Esophagus muscularis mucosa (tissue), 4 donors: ENCODE measurements around the gene LRRC4C. TPM values are rescaled to one million over a fixed set of nuclear protein-coding genes. Genes with fewer than 3 reads are reported as not detected.

Source experiments
- DNase-seq: peaks from one replicate; pipeline ENCODE4 v3.0.0-alpha.2; 2017; ENCODE audit errors: extremely low spot score
- H3K27ac ChIP-seq, 4 donors: fragments of 200-600 bp; sonication (generic); replicated peaks in 1 of 4; 1 replicate in 3 of 4; 2 replicates in 1 of 4; pipeline ENCODE4 v1.5.1; 2016 to 2019; ENCODE audit warnings: mild to moderate bottlenecking in 1 of 4
- H3K27me3 ChIP-seq, 4 donors: fragments of 200-600 bp; sonication (generic); one replicate each; pipeline versions ENCODE4 v1.5.1 to v1.6.0; 2016 to 2019
- H3K36me3 ChIP-seq, 4 donors: fragments of 200-600 bp; sonication (generic); one replicate each; pipeline ENCODE4 v1.5.1; 2016 to 2019
- H3K4me1 ChIP-seq, 4 donors: fragments of 200-600 bp; sonication (generic); one replicate each; pipeline ENCODE4 v1.5.1; 2016 to 2019
- H3K4me3 ChIP-seq, 4 donors: fragments of 200-600 bp; sonication (generic); 1 replicate in 2 of 4; 2 replicates in 2 of 4; pipeline ENCODE4 v1.5.1; 2016 to 2019; ENCODE audit warnings: mild to moderate bottlenecking in 4 of 4, moderate library complexity in 1 of 4
- H3K9me3 ChIP-seq, 4 donors: fragments of 200-600 bp; sonication (generic); 1 replicate in 3 of 4; 2 replicates in 1 of 4; pipeline ENCODE4 v1.5.1; 2016 to 2019
- CTCF ChIP-seq, 3 experiments: fragments of 200-600 bp in 2 of 3; fragments of 450-650 bp in 1 of 3; sonication (generic) in 2 of 3; IDR thresholded peaks; one replicate each; pipeline ENCODE4 v1.5.1; 2017 to 2019; ENCODE audit warnings: antibody characterized with exemption in 3 of 3, mild to moderate bottlenecking in 2 of 3, moderate library complexity in 1 of 3
- EP300 ChIP-seq: sonication (generic); formaldehyde crosslinking; IDR thresholded peaks from one replicate; pipeline ENCODE4 v1.6.1; 2017; ENCODE audit warnings: antibody characterized with exemption
- POLR2A ChIP-seq: fragments of 450-650 bp; IDR thresholded peaks from one replicate; pipeline ENCODE4 v1.6.1; 2017; ENCODE audit warnings: antibody characterized with exemption, moderate library complexity, mild to moderate bottlenecking, low read depth
- POLR2AphosphoS5 ChIP-seq, 2 donors: sonication (generic); formaldehyde crosslinking; IDR thresholded peaks; one replicate each; pipeline ENCODE4 v1.6.1; 2017; ENCODE audit warnings: antibody characterized with exemption in 2 of 2
- WGBS: methylation state at CpG from one replicate; pipeline ENCODE4 v1.1.5; 2018; 5-methylcytosine and 5-hydroxymethylcytosine counted together
- intact Hi-C: fragments of 100-400 bp; cut with DNase I; formaldehyde crosslinking; loops from one replicate; pipeline ENCODE4 v1.15.1; 2023
- total RNA-seq, 4 donors: library from RNA; depleted of rRNA; stranded (reverse); fragments of >200 nt; gene quantifications; one replicate each; pipeline versions ENCODE4 v1.1.0 to v1.2.1, GENCODE V29; 2016

The LRRC4C gene
- total RNA-seq, 4 donors from 2014 or later: 1.2 to 4.0 (median 2.2) TPM

DNA sequence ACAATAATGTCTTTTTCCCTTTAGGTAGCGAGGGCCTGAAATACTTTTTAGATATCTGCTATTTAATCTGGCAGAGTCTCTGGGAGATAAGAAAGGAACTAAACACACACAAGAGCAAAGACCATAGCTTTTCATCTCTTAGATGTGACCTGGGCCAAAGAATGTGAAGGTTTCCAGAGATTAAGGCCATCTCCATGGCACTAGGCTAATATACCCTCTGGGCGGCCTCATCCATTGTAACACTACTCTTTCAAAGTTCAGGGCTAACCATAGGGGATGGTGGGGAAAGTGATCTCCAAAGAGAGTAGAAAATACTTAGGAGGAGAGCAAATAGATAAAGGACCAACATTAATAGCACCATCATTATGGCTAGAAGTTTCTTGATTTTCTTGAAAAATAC is 326.4 kb downstream of the LRRC4C start:
- H3K9me3 ChIP-seq: no peaks in the 10 kb centered on the region
- intact Hi-C loops: no loop called here
- no peaks in the 10 kb centered on the region for H3K36me3 ChIP-seq
- no peaks in the 10 kb centered on the region for H3K27me3 ChIP-seq
- H3K4me1 ChIP-seq: no peaks in the 10 kb centered on the region
- TF ChIP-seq POLR2AphosphoS5 (IDR thresholded peaks at IDR 0.05) (no peak), CTCF (IDR thresholded peaks at IDR 0.05) (no peak), EP300 (no peak), POLR2A (no peak)
- H3K27ac ChIP-seq: no peak overlapping the region
- WGBS: 91% methylated on average over 2 of the region's 2 CpGs
- no peak for DNase-seq
- no peak overlapping the region for H3K4me3 ChIP-seq

GRCh38 chr11:41121600-41121999 is 337.9 kb downstream of the LRRC4C start:
- Histone ChIP-seq H3K9me3 (no peaks in the 10 kb centered on the region), H3K27me3 (no peaks in the 10 kb centered on the region), H3K27ac (no peak overlapping the region), H3K36me3 (no peaks in the 10 kb centered on the region), H3K4me1 (no peaks in the 10 kb centered on the region), H3K4me3 (no peak overlapping the region)
- no peak for TF ChIP-seq POLR2A
- TF ChIP-seq CTCF (IDR thresholded peaks at IDR 0.05): no peak
- intact Hi-C loops: no loop called here
- no peak for DNase-seq

GRCh38 chr11:41119484-41119883 is 340.0 kb downstream of the LRRC4C start:
- Histone ChIP-seq H3K27me3 (no peaks in the 10 kb centered on the region), H3K9me3 (no peaks in the 10 kb centered on the region), H3K27ac (no peak overlapping the region), H3K4me3 (no peak overlapping the region), H3K36me3 (no peaks in the 10 kb centered on the region), H3K4me1 (no peaks in the 10 kb centered on the region)
- 58% methylated on average over 2 of the region's 2 CpGs for WGBS
- intact Hi-C loops: no loop called here
- no peak for DNase-seq
- TF ChIP-seq POLR2A: no peak
- TF ChIP-seq EP300: no peak
- no peak for TF ChIP-seq POLR2AphosphoS5 (IDR thresholded peaks at IDR 0.05)
- TF ChIP-seq CTCF (IDR thresholded peaks at IDR 0.05): no peak

DNA sequence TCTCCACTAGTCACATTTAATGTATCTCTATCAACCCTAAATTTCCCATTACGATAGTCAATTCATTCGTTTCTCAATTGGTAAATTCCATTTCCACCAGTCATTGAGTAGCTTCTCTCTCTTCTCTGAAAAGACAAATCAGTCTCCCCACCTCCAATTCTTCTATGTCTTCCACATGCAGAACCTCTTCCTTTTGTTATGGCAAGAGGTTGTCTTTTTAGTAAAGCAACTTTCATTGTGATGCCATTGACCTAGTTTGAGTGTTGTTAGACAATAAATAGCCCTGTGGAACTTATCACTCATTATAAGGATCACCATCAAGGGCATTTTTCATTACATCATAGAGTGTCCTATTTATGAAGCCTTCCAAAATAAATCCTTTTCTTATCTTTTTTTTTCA is 340.9 kb downstream of the LRRC4C start:
- no peak for DNase-seq
- TF ChIP-seq POLR2AphosphoS5 (IDR thresholded peaks at IDR 0.05) (no peak), CTCF (IDR thresholded peaks at IDR 0.05) (no peak)
- H3K4me1 ChIP-seq: no peaks in the 10 kb centered on the region
- H3K4me3 ChIP-seq: no peak overlapping the region
- intact Hi-C loops: no loop called here
- no peak overlapping the region for H3K27ac ChIP-seq
- no peaks in the 10 kb centered on the region for H3K36me3 ChIP-seq
- H3K27me3 ChIP-seq: no peaks in the 10 kb centered on the region
- 59% methylated on average over 2 of the region's 2 CpGs for WGBS
- no peaks in the 10 kb centered on the region for H3K9me3 ChIP-seq

DNA sequence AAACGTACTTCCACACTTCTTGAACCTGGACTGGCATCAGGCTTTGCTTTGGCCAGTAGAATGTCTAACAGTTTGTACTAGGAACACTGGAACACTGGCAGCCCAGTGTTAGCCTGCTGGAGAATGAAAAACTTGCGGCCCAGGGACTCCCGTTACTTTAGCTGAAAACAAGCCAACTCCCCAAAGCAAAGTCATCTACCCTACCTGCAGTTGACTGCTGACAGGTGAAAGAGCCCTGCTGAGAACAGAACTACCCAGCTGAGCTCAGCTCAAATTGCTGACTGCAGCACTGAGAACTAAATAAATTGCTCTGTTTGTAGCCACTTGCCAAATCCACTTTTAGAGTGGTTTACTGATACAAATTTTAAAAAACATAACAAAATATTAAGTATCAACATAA is 342.5 kb downstream of the LRRC4C start:
- DNase-seq: no peak
- Histone ChIP-seq H3K4me3 (no peak overlapping the region), H3K27me3 (no peaks in the 10 kb centered on the region), H3K36me3 (no peaks in the 10 kb centered on the region), H3K27ac (no peak overlapping the region), H3K4me1 (no peaks in the 10 kb centered on the region), H3K9me3 (no peaks in the 10 kb centered on the region)
- intact Hi-C loops: no loop called here
- TF ChIP-seq CTCF (IDR thresholded peaks at IDR 0.05) (no peak), POLR2AphosphoS5 (IDR thresholded peaks at IDR 0.05) (no peak), EP300 (no peak), POLR2A (no peak)
- 44% methylated on average over 3 of the region's 3 CpGs for WGBS
